Stromal cell of bone marrow (primary cell): ENCODE data around the gene HOXA5.

ENCODE experiments used
- DNase-seq: peaks from one replicate; pipeline ENCODE4 v3.0.0-alpha.2; 2012; ENCODE audit warnings: low read depth

The HOXA5 gene

GRCh38 chr7:27093184-27093895, 50.1 kb downstream of the HOXA5 start:
- no peak for DNase-seq

- DNase-seq = no peak
Measured at GRCh38 chr7:27092819-27093110, 50.7 kb downstream of the HOXA5 start.

GRCh38 chr7:27091941-27092818, 51.3 kb downstream of the HOXA5 start:
- no peak for DNase-seq

GRCh38 chr7:27091105-27091504, 52.4 kb downstream of the HOXA5 start:
- DNase-seq = no peak
